Activated CD8-positive, alpha-beta memory T cell treated with anti-CD3 and anti-CD28 coated beads, Interleukin-2, amount 10 ng/mL, durations not matched to agents 7 days and 5 days (primary cell): Measurements from ENCODE around the gene ARHGAP24. TPM values are rescaled to one million over a fixed set of nuclear protein-coding genes. Genes with fewer than 3 reads are reported as not detected.

Source experiments
- ATAC-seq: fragments of 150-1000 bp; cut with Tn5 transposase; one replicate; pipeline ENCODE4 v1.10.0; 2021; ENCODE audit warnings: moderate library complexity
- CTCF ChIA-PET: fragments of 350-600 bp; sonication (Branson Sonifier 250); formaldehyde crosslinking; loops from one replicate; lab custom pipeline; 2021; ENCODE audit warnings: antibody characterized with exemption; lab: Charles Lee
- DNase-seq: peaks from one replicate; pipeline ENCODE4 v3.0.0-alpha.2; 2020
- H3K27ac Mint-ChIP-seq: one replicate; pipeline ENCODE4 v1.8.0; 2021; ENCODE audit warnings: mild to moderate bottlenecking, mixed read lengths
- H3K27me3 Mint-ChIP-seq: one replicate; pipeline ENCODE4 v1.8.0; 2021; ENCODE audit warnings: mixed read lengths
- H3K36me3 Mint-ChIP-seq: one replicate; pipeline ENCODE4 v1.8.0; 2021; ENCODE audit warnings: mild to moderate bottlenecking, mixed read lengths
- H3K4me1 Mint-ChIP-seq: one replicate; pipeline ENCODE4 v1.8.0; 2021; ENCODE audit warnings: mixed read lengths
- H3K4me3 Mint-ChIP-seq: one replicate; pipeline ENCODE4 v1.8.0; 2021; ENCODE audit warnings: mild to moderate bottlenecking, moderate library complexity, mixed read lengths
- H3K9me3 Mint-ChIP-seq: one replicate; pipeline ENCODE4 v1.8.0; 2022; ENCODE audit warnings: low read depth, mixed read lengths
- total RNA-seq, 2 experiments: library from RNA; stranded (reverse); gene quantifications; one replicate each; pipeline ENCODE4 v1.2.3, GENCODE V29; 2021

The ARHGAP24 gene
- total RNA-seq, 2 experiments from 2014 or later: not detected

GRCh38 chr4:85732124-85732523 lies 257.2 kb downstream of the ARHGAP24 start:
- Mint-ChIP-seq H3K27me3 (no peaks in the 10 kb centered on the region), H3K4me1 (no peaks in the 10 kb centered on the region)

GRCh38 chr4:85733798-85734197 lies 258.8 kb downstream of the ARHGAP24 start:
- DNase-seq (no peak), ATAC-seq (no peak)
- no peak overlapping the region for H3K4me3 Mint-ChIP-seq
- no peak overlapping the region for H3K27ac Mint-ChIP-seq
- no peaks in the 10 kb centered on the region for H3K36me3 Mint-ChIP-seq
- CTCF ChIA-PET: no interaction called here
- no peaks in the 10 kb centered on the region for H3K27me3 Mint-ChIP-seq
- H3K4me1 Mint-ChIP-seq: no peaks in the 10 kb centered on the region
- peaks cover 2% of the 10 kb centered on the region for H3K9me3 Mint-ChIP-seq

More at GRCh38 chr4:85732124-85732523, 257.2 kb downstream of the ARHGAP24 start:
- H3K4me3 Mint-ChIP-seq: no peak overlapping the region
- peaks cover 2% of the 10 kb centered on the region for H3K9me3 Mint-ChIP-seq
- no peaks in the 10 kb centered on the region for H3K36me3 Mint-ChIP-seq
- DNase-seq: no peak
- CTCF ChIA-PET: no interaction called here
- ATAC-seq: no peak
- H3K27ac Mint-ChIP-seq: no peak overlapping the region

DNA sequence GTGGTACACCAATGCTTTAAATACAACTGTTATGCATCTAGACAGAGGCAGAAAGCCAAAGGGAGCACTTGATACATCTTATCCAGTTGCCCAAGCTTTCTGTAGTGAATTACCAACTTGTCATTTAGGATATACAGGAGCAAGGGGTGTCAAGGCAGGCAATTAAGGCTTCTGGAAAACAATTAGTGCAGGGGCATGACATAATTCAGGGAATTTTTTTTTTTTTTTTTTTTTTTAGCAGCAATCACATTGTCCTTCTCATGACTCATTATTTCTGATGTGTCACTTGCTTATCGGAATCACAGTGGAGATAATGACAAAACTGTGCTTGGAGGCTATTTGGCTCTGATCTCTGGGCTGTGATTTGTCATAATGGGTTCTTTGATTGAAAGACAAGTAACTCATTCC lies 259.5 kb downstream of the ARHGAP24 start:
- ATAC-seq: no peak
- H3K4me3 Mint-ChIP-seq: no peak overlapping the region

GRCh38 chr4:85736571-85736970 lies 261.6 kb downstream of the ARHGAP24 start:
- Mint-ChIP-seq H3K36me3 (no peaks in the 10 kb centered on the region), H3K27ac (no peak overlapping the region), H3K27me3 (no peaks in the 10 kb centered on the region), H3K4me3 (no peak overlapping the region), H3K4me1 (no peaks in the 10 kb centered on the region), H3K9me3 (peaks cover 4% of the 10 kb centered on the region)
- DNase-seq (no peak), ATAC-seq (no peak)
- CTCF ChIA-PET: no interaction called here

More for the DNA sequence above, 259.5 kb downstream of the ARHGAP24 start:
- H3K27ac Mint-ChIP-seq: no peak overlapping the region
- H3K9me3 Mint-ChIP-seq: peaks cover 4% of the 10 kb centered on the region
- H3K36me3 Mint-ChIP-seq: no peaks in the 10 kb centered on the region
- CTCF ChIA-PET: no interaction called here
- H3K4me1 Mint-ChIP-seq: no peaks in the 10 kb centered on the region
- H3K27me3 Mint-ChIP-seq: no peaks in the 10 kb centered on the region
- no peak for DNase-seq

DNA sequence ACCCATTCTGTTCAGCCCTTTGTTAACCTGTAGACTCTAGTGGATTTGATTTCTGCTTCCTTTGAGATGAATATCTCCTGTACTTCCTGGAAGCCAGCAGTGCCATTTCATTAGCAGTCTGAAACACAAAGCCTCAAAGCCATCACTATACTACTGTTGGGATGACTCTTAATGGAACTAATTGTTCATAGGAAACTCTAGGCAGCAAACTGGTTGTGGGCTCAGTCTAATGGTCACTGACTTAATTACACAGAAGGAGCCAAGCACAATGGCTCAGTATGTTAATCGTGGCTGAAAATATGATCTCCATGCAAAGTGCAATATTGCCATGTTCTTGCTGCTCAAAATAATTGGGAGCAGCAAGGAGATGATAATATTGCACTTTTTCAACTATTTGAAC lies 262.3 kb downstream of the ARHGAP24 start:
- H3K4me3 Mint-ChIP-seq: no peak overlapping the region
- CTCF ChIA-PET: no interaction called here
- DNase-seq: no peak
- H3K4me1 Mint-ChIP-seq: no peaks in the 10 kb centered on the region
- H3K9me3 Mint-ChIP-seq: peaks cover 4% of the 10 kb centered on the region
- H3K27ac Mint-ChIP-seq: no peak overlapping the region
- ATAC-seq: no peak
- H3K36me3 Mint-ChIP-seq: no peaks in the 10 kb centered on the region
- no peaks in the 10 kb centered on the region for H3K27me3 Mint-ChIP-seq

- H3K4me1 Mint-ChIP-seq: no peaks in the 10 kb centered on the region
- H3K27me3 Mint-ChIP-seq: no peaks in the 10 kb centered on the region
- H3K36me3 Mint-ChIP-seq: no peaks in the 10 kb centered on the region
- no peak for ATAC-seq
- CTCF ChIA-PET: no interaction called here
- H3K27ac Mint-ChIP-seq: no peak overlapping the region
- no peak for DNase-seq
- H3K9me3 Mint-ChIP-seq: peaks cover 4% of the 10 kb centered on the region
- H3K4me3 Mint-ChIP-seq: no peak overlapping the region
These were observed 263.8 kb downstream of the ARHGAP24 start for GRCh38 chr4:85738721-85739120.

DNA sequence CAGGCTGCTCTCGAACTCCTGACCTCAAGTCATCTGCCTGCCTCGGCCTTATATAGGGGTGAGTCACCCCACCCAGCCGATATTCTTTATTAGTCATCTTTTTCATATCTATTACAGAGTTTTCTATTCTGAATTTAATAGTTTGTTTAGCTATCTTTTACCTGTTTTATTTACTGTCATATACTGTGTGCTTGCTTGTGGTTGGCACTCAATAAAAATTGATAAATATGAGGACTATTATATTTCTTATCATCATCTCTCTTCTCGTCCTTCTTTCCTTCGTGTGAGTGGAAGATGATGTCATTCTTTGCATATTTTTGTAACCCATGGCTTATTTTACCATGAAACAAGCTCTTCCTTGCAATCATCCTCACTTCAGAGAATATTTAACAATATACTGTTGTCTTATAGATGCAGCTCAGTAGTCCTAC lies 265.5 kb downstream of the ARHGAP24 start:
- H3K4me1 Mint-ChIP-seq: no peaks in the 10 kb centered on the region
- no peak overlapping the region for H3K4me3 Mint-ChIP-seq
- no peaks in the 10 kb centered on the region for H3K27me3 Mint-ChIP-seq
- H3K9me3 Mint-ChIP-seq: peaks cover 4% of the 10 kb centered on the region
- no peak overlapping the region for H3K27ac Mint-ChIP-seq
- DNase-seq (no peak), ATAC-seq (no peak)
- H3K36me3 Mint-ChIP-seq: no peaks in the 10 kb centered on the region
- CTCF ChIA-PET: no interaction called here

GRCh38 chr4:85741381-85741780 lies 266.4 kb downstream of the ARHGAP24 start:
- H3K36me3 Mint-ChIP-seq: no peaks in the 10 kb centered on the region
- no peak overlapping the region for H3K4me3 Mint-ChIP-seq
- no peaks in the 10 kb centered on the region for H3K4me1 Mint-ChIP-seq
- ATAC-seq: no peak
- no peak overlapping the region for H3K27ac Mint-ChIP-seq
- H3K27me3 Mint-ChIP-seq: no peaks in the 10 kb centered on the region
- CTCF ChIA-PET: no interaction called here
- no peak for DNase-seq
- peaks cover 2% of the 10 kb centered on the region for H3K9me3 Mint-ChIP-seq

DNA sequence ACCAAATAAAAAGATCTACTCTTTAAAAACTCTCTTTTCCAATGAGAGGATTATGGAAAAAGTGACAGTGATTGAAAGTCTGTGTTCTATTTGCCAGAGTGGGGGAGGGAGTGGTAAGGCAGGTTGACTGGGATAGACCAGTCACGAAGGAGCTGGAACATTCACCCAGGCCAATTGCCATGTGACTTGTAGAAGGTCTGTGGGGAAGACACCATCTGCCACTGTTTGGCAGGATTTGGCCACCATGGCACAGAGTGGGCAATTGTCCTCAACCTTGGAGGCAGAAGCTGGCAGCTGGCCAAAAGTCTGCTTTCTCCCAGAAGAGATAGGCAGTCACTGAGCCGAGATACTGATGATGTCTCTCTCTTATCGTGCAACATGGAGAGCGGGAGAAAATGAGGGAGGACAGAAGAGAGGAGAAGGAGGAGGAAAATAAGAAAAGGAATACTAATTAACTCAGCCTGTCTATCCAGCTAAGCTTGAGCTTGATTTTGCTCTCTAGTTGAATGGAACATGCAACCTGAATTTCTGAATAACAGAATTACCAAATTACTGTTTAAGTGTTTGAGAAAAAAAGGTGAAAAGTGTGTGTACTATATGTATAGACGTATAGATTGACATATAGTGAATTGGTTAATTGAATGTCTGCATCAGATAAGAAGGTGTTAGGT lies 267.1 kb downstream of the ARHGAP24 start:
- no peaks in the 10 kb centered on the region for H3K36me3 Mint-ChIP-seq
- peaks cover 2% of the 10 kb centered on the region for H3K9me3 Mint-ChIP-seq
- CTCF ChIA-PET: no interaction called here
- no peak overlapping the region for H3K27ac Mint-ChIP-seq
- ATAC-seq (no peak), DNase-seq (no peak)
- H3K4me1 Mint-ChIP-seq: no peaks in the 10 kb centered on the region
- no peak overlapping the region for H3K4me3 Mint-ChIP-seq
- no peaks in the 10 kb centered on the region for H3K27me3 Mint-ChIP-seq

DNA sequence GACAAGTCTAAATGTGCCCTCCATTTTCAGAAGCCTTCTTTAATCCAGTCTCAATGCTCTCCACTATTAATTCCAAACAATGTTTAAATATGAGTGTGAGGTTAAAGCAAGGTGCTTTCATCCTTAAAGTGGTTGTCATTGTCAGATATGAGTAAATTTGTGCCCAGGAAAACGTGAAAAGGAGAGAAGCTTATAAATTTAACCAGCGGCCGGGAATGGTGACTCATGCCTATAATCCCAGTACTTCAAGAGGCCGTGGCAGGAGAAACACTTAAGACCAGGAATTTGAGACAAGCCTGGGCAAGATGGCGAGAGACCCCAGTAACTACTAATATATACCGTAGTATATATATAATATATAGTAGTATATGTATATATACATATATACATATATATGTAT lies 270.0 kb downstream of the ARHGAP24 start:
- DNase-seq: no peak
- Mint-ChIP-seq H3K27ac (no peak overlapping the region), H3K4me3 (no peak overlapping the region), H3K27me3 (no peaks in the 10 kb centered on the region), H3K9me3 (no peaks in the 10 kb centered on the region), H3K36me3 (no peaks in the 10 kb centered on the region), H3K4me1 (no peaks in the 10 kb centered on the region)
- no peak for ATAC-seq
- CTCF ChIA-PET: no interaction called here

DNA sequence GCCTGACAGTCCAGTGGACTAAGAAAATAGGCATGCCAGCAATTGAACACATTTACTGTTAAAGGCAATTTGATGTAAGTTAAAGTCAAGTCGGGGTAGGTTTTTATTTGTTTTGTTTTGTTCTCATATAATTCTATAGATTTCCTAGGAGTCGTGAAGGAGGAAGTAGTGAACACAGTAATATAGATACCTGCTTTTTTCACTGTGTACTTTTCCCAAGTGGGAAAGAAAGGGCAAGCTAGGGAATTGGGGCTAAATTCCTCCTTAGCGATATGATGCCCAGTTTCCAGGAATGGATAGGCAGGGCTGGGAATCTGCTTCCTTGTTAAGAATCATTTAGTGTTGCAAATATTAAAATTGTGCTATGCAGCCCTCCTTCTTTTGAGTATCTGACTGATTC lies 271.0 kb downstream of the ARHGAP24 start:
- ATAC-seq (no peak), DNase-seq (no peak)
- CTCF ChIA-PET: no interaction called here
- H3K36me3 Mint-ChIP-seq: no peaks in the 10 kb centered on the region
- no peaks in the 10 kb centered on the region for H3K27me3 Mint-ChIP-seq
- no peak overlapping the region for H3K27ac Mint-ChIP-seq
- H3K4me1 Mint-ChIP-seq: no peaks in the 10 kb centered on the region
- no peaks in the 10 kb centered on the region for H3K9me3 Mint-ChIP-seq
- H3K4me3 Mint-ChIP-seq: no peak overlapping the region

DNA sequence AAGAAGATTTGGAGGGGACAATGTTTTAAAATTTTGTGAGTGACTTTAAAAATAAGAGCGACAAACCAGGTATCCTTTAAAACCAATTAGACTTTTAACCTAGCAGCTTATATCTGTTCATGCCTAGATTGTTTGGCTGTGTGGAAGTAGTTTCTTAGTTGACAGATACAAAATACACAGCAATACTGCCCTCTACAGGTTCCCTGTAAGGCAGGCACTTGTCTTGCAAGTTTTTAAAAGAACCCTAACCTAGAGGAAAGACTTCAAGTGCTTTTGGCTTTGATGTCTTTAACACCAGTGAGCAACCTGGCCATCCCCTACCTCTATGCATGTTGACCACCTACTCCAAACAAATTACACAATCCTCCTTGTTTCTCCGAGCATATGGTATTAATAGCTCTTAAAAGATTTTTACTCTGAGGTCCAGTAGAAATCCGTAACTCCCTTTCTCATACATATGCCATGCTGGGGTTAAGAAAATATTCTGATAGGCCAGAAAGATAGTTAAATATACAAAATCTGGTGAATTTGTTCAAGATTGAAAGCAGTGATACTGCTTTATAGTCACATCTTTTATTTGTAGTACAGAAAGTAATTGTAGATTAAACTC lies 273.0 kb downstream of the ARHGAP24 start:
- no peaks in the 10 kb centered on the region for H3K9me3 Mint-ChIP-seq
- CTCF ChIA-PET: no interaction called here
- no peaks in the 10 kb centered on the region for H3K4me1 Mint-ChIP-seq
- ATAC-seq (peak; percentile 42), DNase-seq (no peak)
- no peaks in the 10 kb centered on the region for H3K27me3 Mint-ChIP-seq
- no peaks in the 10 kb centered on the region for H3K36me3 Mint-ChIP-seq
- H3K4me3 Mint-ChIP-seq: no peak overlapping the region
- H3K27ac Mint-ChIP-seq: no peak overlapping the region

DNA sequence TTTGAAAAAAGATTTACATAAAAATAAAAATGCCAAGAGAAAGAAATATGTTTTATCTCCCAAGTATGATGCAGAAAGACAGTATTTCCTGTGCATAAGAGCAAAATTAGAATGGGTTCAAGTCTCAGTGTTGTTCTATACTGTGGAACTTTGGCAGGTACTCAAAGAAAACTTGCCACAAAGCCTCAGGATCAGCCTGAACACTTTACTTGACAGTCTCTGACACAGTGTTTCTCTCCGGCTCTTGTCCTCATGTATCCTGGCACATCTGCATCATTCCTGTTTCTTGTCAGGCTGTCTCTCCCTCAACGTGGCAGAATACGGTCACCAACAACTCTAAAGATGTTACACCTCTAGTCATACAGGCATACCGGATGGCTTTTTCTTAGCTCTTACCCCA lies 273.7 kb downstream of the ARHGAP24 start:
- Mint-ChIP-seq H3K4me1 (no peaks in the 10 kb centered on the region), H3K27me3 (no peaks in the 10 kb centered on the region), H3K27ac (no peak overlapping the region), H3K36me3 (no peaks in the 10 kb centered on the region), H3K9me3 (no peaks in the 10 kb centered on the region), H3K4me3 (no peak overlapping the region)
- CTCF ChIA-PET: no interaction called here
- no peak for DNase-seq
- no peak for ATAC-seq

- ATAC-seq (no peak), DNase-seq (no peak)
- H3K4me3 Mint-ChIP-seq: no peak overlapping the region
- CTCF ChIA-PET: no interaction called here
- H3K9me3 Mint-ChIP-seq: no peaks in the 10 kb centered on the region
- H3K36me3 Mint-ChIP-seq: no peaks in the 10 kb centered on the region
- no peaks in the 10 kb centered on the region for H3K4me1 Mint-ChIP-seq
- no peak overlapping the region for H3K27ac Mint-ChIP-seq
- no peaks in the 10 kb centered on the region for H3K27me3 Mint-ChIP-seq
These were observed 276.9 kb downstream of the ARHGAP24 start for GRCh38 chr4:85751866-85752265.
